ENCODE measurements around the gene TMED7.

The TMED7 gene

GRCh38 chr5:115636008-115636407 lies 10.2 kb upstream of the TMED7 start:
- TF ChIP-seq LEF1 (IDR thresholded peaks at IDR 0.05; ENCODE audit: borderline replicate concordance) (no peak), SUZ12 (IDR thresholded peaks at IDR 0.05) (no peak), ELF4 (IDR thresholded peaks at IDR 0.05) (no peak), FOXK2 (IDR thresholded peaks at IDR 0.05) (no peak), BHLHE40 (IDR thresholded peaks at IDR 0.05; ENCODE audit: borderline replicate concordance) (no peak), FOXA1 (IDR thresholded peaks at IDR 0.05) (no peak), HDGF (IDR thresholded peaks at IDR 0.05; ENCODE audit: borderline replicate concordance) (no peak), L3MBTL2 (conservative IDR thresholded peaks at IDR 0.05) (no peak), CTBP1 (IDR thresholded peaks at IDR 0.05; ENCODE audit: borderline replicate concordance) (no peak), ARNT (IDR thresholded peaks at IDR 0.05) (no peak), ZNF384 (IDR thresholded peaks at IDR 0.05) (no peak)
- ChIA-PET CTCF (interaction anchor here (0.7 to 1.7 kb wide), 4 partner anchors 11 to 412 kb away, joined by 3 to 5 read pairs (median 4); no protein-coding TSS in a partner anchor), POLR2A (no interaction called here)
- no peak for DNase-seq (ENCODE audit: extremely low spot score)

DNA sequence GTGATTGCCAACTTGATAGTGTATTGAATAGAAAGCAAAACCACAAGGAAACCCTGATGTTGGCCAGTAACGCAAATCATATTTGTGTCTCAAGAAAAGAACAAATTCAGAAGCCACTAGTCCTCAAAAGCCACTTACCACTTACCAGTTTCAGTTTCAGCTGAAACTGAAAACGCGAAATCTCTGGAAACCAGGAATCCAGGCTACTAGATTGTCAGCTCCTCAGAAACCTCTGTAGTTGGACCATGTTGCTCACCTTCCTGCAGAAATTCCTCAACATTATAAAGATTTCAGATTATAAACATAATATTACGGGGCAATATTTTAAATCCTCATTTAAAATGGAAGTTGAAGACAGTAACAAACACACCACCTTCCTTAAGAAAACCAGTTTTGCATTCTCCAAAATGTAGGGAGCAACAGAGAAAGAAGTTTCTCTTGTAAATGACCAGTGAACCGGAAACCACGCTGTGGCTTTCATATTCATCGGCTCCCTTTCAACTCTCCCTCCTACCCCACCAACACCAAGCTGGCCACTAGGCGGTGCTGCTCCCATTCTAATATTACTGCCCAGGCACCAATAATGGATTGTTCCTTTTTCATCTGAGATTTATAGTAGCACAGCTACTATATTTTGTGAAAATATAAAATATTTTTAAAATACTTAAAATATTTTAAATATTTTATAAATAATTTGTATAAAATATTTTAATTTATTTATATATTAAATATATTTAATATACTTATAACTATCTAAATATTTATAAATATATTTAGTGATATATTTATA lies 8.7 kb upstream of the TMED7 start:
- ChIA-PET CTCF (interaction anchor here (0.7 to 1.7 kb wide), 5 partner anchors 10 to 446 kb away, joined by 3 to 5 read pairs (median 4); no protein-coding TSS in a partner anchor), POLR2A (interaction anchor here (1.3 kb wide), 1 partner anchor 182 kb away, joined by 4 read pairs; the partner anchor contains the start of gene CDO1)
- TF ChIP-seq L3MBTL2 (conservative IDR thresholded peaks at IDR 0.05) = peak; percentile 62
- TF ChIP-seq NFRKB (IDR thresholded peaks at IDR 0.05) = no peak
- peak; percentile 83 for DNase-seq (ENCODE audit: extremely low spot score)

- no peak for DNase-seq (ENCODE audit: extremely low spot score)
- POLR2A ChIA-PET = interaction anchor here (1.1 kb wide), 1 partner anchor 155 kb away, joined by 3 read pairs; no protein-coding TSS in a partner anchor
These were observed 4.1 kb upstream of the TMED7 start for GRCh38 chr5:115629903-115630302.

GRCh38 chr5:115627295-115627865 lies 1.5 kb upstream of the TMED7 start:
- TF ChIP-seq NFRKB (IDR thresholded peaks at IDR 0.05) (no peak), LEF1 (IDR thresholded peaks at IDR 0.05; ENCODE audit: borderline replicate concordance) (no peak), L3MBTL2 (conservative IDR thresholded peaks at IDR 0.05) (no peak), BHLHE40 (IDR thresholded peaks at IDR 0.05; ENCODE audit: borderline replicate concordance) (no peak), ZNF384 (IDR thresholded peaks at IDR 0.05) (no peak), FOXM1 (IDR thresholded peaks at IDR 0.05; ENCODE audit: borderline replicate concordance) (no peak), FOXA1 (IDR thresholded peaks at IDR 0.05) (no peak), ELF4 (IDR thresholded peaks at IDR 0.05) (no peak), HDGF (IDR thresholded peaks at IDR 0.05; ENCODE audit: borderline replicate concordance) (no peak), TARDBP (IDR thresholded peaks at IDR 0.05) (no peak), SUZ12 (IDR thresholded peaks at IDR 0.05) (no peak), FOXK2 (IDR thresholded peaks at IDR 0.05) (no peak)
- TF ChIP-seq, protein P1, sequence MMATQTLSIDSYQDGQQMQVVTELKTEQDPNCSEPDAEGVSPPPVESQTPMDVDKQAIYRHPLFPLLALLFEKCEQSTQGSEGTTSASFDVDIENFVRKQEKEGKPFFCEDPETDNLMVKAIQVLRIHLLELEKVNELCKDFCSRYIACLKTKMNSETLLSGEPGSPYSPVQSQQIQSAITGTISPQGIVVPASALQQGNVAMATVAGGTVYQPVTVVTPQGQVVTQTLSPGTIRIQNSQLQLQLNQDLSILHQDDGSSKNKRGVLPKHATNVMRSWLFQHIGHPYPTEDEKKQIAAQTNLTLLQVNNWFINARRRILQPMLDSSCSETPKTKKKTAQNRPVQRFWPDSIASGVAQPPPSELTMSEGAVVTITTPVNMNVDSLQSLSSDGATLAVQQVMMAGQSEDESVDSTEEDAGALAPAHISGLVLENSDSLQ (IDR thresholded peaks at IDR 0.05) = no peak
- CTCF ChIA-PET = no interaction called here
- POLR2A ChIA-PET = no interaction called here
- DNase-seq (ENCODE audit: extremely low spot score) = no peak

More at GRCh38 chr5:115629903-115630302, 4.1 kb upstream of the TMED7 start:
- TF ChIP-seq ARNT (IDR thresholded peaks at IDR 0.05) (no peak), BHLHE40 (IDR thresholded peaks at IDR 0.05; ENCODE audit: borderline replicate concordance) (no peak), HDGF (IDR thresholded peaks at IDR 0.05; ENCODE audit: borderline replicate concordance) (no peak), LEF1 (IDR thresholded peaks at IDR 0.05; ENCODE audit: borderline replicate concordance) (no peak), ZNF384 (IDR thresholded peaks at IDR 0.05) (no peak), FOXK2 (IDR thresholded peaks at IDR 0.05) (no peak), SP1 (IDR thresholded peaks at IDR 0.05) (no peak), SUZ12 (IDR thresholded peaks at IDR 0.05) (no peak), FOXA1 (IDR thresholded peaks at IDR 0.05) (no peak)
- CTCF ChIA-PET = no interaction called here

DNA sequence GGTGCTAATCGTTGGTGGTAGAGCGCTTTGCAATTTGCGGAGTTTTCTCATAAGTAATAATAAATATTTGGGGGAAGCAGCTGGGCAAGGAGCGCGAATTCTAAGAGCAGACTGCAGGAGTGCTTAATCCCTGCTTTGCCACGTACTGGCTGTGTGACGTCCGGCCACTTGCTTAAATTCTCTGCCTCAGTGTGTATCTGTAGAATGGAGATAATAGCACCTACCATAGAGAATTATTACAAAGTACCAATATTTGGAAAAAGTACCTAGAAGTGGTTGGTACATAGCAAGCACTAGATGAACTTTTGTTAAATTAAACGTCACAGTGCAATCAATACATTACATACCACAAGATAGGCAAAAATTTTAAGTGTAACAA lies 598 bp upstream of the TMED7 start:
- DNase-seq (ENCODE audit: extremely low spot score) = no peak
- CTCF ChIA-PET = no interaction called here
- TF ChIP-seq SUZ12 (IDR thresholded peaks at IDR 0.05) (no peak), BHLHE40 (IDR thresholded peaks at IDR 0.05; ENCODE audit: borderline replicate concordance) (no peak), FOXK2 (IDR thresholded peaks at IDR 0.05) (no peak), CTBP1 (IDR thresholded peaks at IDR 0.05; ENCODE audit: borderline replicate concordance) (no peak), FOXA1 (IDR thresholded peaks at IDR 0.05) (no peak)
- POLR2A ChIA-PET = no interaction called here

GRCh38 chr5:115624994-115625393 lies 842 bp downstream of the TMED7 start:
- TF ChIP-seq FOXK2 (IDR thresholded peaks at IDR 0.05) = no peak
- no peak for TF ChIP-seq L3MBTL2 (conservative IDR thresholded peaks at IDR 0.05)
- TF ChIP-seq SP1 (IDR thresholded peaks at IDR 0.05) = no peak
- no peak for TF ChIP-seq SUZ12 (IDR thresholded peaks at IDR 0.05)
- TF ChIP-seq ELF4 (IDR thresholded peaks at IDR 0.05) = no peak
- no peak for TF ChIP-seq NFRKB (IDR thresholded peaks at IDR 0.05)
- TF ChIP-seq, protein P1 (IDR thresholded peaks at IDR 0.05) = no peak
- no peak for TF ChIP-seq TARDBP (IDR thresholded peaks at IDR 0.05)
- TF ChIP-seq LEF1 (IDR thresholded peaks at IDR 0.05; ENCODE audit: borderline replicate concordance) = no peak
- TF ChIP-seq ZNF384 (IDR thresholded peaks at IDR 0.05) = no peak
- TF ChIP-seq ARNT (IDR thresholded peaks at IDR 0.05) = no peak
- TF ChIP-seq HDGF (IDR thresholded peaks at IDR 0.05; ENCODE audit: borderline replicate concordance) = no peak
- TF ChIP-seq FOXA1 (IDR thresholded peaks at IDR 0.05) = no peak
- TF ChIP-seq FOXM1 (IDR thresholded peaks at IDR 0.05; ENCODE audit: borderline replicate concordance) = no peak
- TF ChIP-seq CTBP1 (IDR thresholded peaks at IDR 0.05; ENCODE audit: borderline replicate concordance) = no peak
- TF ChIP-seq BHLHE40 (IDR thresholded peaks at IDR 0.05; ENCODE audit: borderline replicate concordance) = no peak
- ChIA-PET POLR2A (interaction anchor here (0.6 to 1.1 kb wide), 2 partner anchors 11 to 33 kb away, joined by 3 read pairs; no protein-coding TSS in a partner anchor), CTCF (interaction anchor here (0.8 to 1.0 kb wide), 3 partner anchors 10 to 316 kb away, joined by 3 to 4 read pairs (median 3); partner anchors contain the start of gene CDO1)
- DNase-seq (ENCODE audit: extremely low spot score) = no peak
